GM12875 (cell line): ENCODE data around the gene EYS.
"Not testable (repeated sequence)": the region's sequence is repeated elsewhere in the genome, so short reads cannot be mapped to it uniquely, and the experiment has no call there.

Experiments
- H3K4me3 ChIP-seq: one replicate; pipeline ENCODE4 v1.5.1; 2011; ENCODE audit warnings: low read depth, low read length, control low read depth
- TF ChIP-seq, protein P1 (sequence below): IDR thresholded peaks from 2 replicates; pipeline ENCODE4 v1.5.1; 2011; ENCODE audit warnings: low read depth, mild to moderate bottlenecking, control low read depth, inconsistent platforms, low read length, moderate library complexity, borderline replicate concordance; ENCODE audit not compliant: insufficient read depth

Gene EYS

DNA sequence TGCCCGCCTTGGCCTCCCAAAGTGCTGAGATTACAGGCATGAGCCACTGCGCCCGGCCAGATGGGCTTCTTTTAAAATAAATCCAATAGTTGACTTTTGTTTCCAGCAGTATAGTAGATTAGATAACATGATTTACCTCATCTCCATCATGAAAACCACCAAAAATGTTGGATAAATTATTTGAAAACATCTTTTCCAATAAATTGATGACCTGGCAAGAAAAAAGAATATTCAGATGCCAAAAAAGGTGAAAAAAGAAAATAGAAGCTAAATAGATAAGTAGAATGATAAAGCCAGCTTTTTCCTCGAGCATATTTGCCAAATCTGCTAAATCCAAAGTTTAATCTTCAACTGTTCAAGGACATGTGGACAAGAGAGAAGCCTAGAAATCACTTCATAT, 1962.2 kb downstream of the EYS start:
- TF ChIP-seq, protein P1, sequence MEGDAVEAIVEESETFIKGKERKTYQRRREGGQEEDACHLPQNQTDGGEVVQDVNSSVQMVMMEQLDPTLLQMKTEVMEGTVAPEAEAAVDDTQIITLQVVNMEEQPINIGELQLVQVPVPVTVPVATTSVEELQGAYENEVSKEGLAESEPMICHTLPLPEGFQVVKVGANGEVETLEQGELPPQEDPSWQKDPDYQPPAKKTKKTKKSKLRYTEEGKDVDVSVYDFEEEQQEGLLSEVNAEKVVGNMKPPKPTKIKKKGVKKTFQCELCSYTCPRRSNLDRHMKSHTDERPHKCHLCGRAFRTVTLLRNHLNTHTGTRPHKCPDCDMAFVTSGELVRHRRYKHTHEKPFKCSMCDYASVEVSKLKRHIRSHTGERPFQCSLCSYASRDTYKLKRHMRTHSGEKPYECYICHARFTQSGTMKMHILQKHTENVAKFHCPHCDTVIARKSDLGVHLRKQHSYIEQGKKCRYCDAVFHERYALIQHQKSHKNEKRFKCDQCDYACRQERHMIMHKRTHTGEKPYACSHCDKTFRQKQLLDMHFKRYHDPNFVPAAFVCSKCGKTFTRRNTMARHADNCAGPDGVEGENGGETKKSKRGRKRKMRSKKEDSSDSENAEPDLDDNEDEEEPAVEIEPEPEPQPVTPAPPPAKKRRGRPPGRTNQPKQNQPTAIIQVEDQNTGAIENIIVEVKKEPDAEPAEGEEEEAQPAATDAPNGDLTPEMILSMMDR, result no peak
- H3K4me3 ChIP-seq, result no peak overlapping the region

GRCh38 chr6:63743691-63744090, 1963.3 kb downstream of the EYS start:
- TF ChIP-seq, protein P1, result no peak

DNA sequence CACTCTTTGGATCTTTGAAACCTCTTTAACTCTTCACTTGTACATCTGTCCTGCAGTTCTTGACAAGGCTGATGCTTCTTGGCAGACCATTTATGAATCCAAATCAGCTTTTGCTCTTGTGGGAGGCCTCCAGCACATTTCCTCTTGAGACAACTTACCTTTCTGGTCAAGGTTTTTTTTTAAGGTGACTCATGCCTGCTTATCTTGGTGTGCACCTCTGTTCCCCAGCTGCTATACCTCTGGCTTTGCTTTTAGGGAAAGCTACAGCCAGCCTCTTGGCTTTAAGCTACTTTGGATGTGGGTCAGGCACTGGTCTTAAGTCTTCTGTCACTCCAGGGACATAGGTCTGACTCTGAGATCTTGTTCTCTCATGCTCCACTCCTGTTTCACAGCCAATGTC, 1965.0 kb downstream of the EYS start:
- TF ChIP-seq, protein P1, result no peak
- no peak overlapping the region for H3K4me3 ChIP-seq

More at GRCh38 chr6:63743691-63744090, 1963.3 kb downstream of the EYS start:
- H3K4me3 ChIP-seq, result no peak overlapping the region

- TF ChIP-seq, protein P1, result no peak
- H3K4me3 ChIP-seq, result no peak overlapping the region
Measured at GRCh38 chr6:63740709-63741108, 1966.3 kb downstream of the EYS start.

DNA sequence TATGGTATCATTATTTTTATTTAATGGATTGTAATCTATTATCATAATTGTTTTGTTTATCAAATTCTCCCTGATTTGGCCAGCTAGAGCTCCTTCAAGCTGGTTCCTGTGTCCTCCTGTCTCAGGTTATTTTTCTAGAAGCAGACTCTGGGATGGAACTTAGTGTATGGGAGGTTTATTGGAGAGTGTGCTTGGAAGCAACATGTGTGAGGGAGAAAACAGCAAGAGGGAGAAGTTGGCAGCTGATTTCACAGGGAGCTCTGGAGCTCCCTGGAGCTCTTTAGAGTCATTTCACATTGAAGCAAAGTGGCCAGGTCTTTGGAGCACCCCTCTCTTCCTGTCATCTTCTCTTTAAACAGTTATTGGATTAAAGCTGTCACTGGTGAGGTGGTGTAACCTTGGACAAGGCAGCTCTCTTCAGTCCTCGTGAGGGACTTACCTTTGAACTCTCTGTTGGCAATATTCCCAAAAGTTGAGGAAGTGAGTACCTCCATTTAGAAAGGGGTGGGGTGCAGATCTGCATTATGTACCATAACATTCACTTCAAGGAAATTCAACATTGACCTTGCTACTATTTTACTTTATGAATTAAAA, 1967.8 kb downstream of the EYS start:
- TF ChIP-seq, protein P1, result no peak
- no peak overlapping the region for H3K4me3 ChIP-seq

DNA sequence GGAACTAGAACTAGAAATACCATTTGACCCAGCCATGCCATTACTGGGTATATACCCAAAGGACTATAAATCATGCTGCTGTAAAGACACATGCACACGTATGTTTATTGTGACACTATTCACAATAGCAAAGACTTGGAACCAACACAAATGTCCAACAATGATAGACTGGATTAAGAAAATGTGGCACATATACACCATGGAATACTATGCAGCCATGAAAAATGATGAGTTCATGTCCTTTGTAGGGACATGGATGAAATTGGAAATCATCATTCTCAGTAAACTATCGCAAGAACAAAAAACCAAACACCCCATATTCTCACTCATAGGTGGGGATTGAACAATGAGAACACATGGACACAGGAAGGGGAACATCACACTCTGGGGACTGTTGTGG, 1968.8 kb downstream of the EYS start:
- H3K4me3 ChIP-seq, result not testable (repeated sequence)

- no peak overlapping the region for H3K4me3 ChIP-seq
- TF ChIP-seq, protein P1, result no peak
Measured at GRCh38 chr6:63734923-63735322, 1972.1 kb downstream of the EYS start.

GRCh38 chr6:63732336-63732735, 1974.7 kb downstream of the EYS start:
- H3K4me3 ChIP-seq, result no peak overlapping the region
- TF ChIP-seq, protein P1, result no peak
